GM23338 (cell line): ENCODE measurements around the gene HBB. TPM values are rescaled to one million over a fixed set of nuclear protein-coding genes. Genes with fewer than 3 reads are reported as not detected.

Experiments
- ATAC-seq: fragments of 200-7000 bp; cut with Tn5 transposase; 3 replicates; pipeline ENCODE4 v1.9.1; 2020
- DNase-seq: peaks from one replicate; pipeline ENCODE4 v3.0.0-alpha.2; 2015; ENCODE audit warnings: low spot score
- H2AFZ ChIP-seq: fragments of 200-600 bp; sonication (generic); 2 replicates; pipeline ENCODE4 v1.8.0; 2016; ENCODE audit warnings: antibody characterized with exemption, mild to moderate bottlenecking, moderate library complexity
- H3F3A ChIP-seq: fragments of 200-600 bp; sonication (generic); replicated peaks from 2 replicates; pipeline ENCODE4 v1.8.0; 2017; ENCODE audit warnings: antibody characterized with exemption, mixed run types, low read depth
- H3K27ac ChIP-seq: fragments of 200-600 bp; sonication (generic); 2 replicates; pipeline ENCODE4 v1.6.1; 2016; ENCODE audit warnings: low read depth
- H3K27me3 ChIP-seq: fragments of 200-600 bp; sonication (generic); 2 replicates; pipeline ENCODE4 v1.8.0; 2016; ENCODE audit warnings: mild to moderate bottlenecking, mixed run types, moderate library complexity; ENCODE audit not compliant: insufficient read depth
- H3K36me3 ChIP-seq: fragments of 200-600 bp; sonication (generic); 2 replicates; pipeline ENCODE4 v1.8.0; 2016; ENCODE audit warnings: mild to moderate bottlenecking; ENCODE audit not compliant: insufficient read depth
- H3K4me1 ChIP-seq: fragments of 200-600 bp; sonication (generic); 2 replicates; pipeline ENCODE4 v1.8.0; 2016; ENCODE audit warnings: mild to moderate bottlenecking, moderate library complexity; ENCODE audit not compliant: insufficient read depth
- H3K4me2 ChIP-seq: fragments of 200-600 bp; sonication (generic); 2 replicates; pipeline ENCODE4 v1.7.1; 2017; ENCODE audit warnings: mixed run types
- H3K4me3 ChIP-seq: fragments of 200-600 bp; sonication (generic); 2 replicates; pipeline ENCODE4 v1.6.1; 2016; ENCODE audit warnings: mixed run types
- H3K79me2 ChIP-seq: fragments of 200-600 bp; sonication (generic); replicated peaks from 2 replicates; pipeline ENCODE4 v1.8.0; 2017; ENCODE audit warnings: mild to moderate bottlenecking; ENCODE audit not compliant: insufficient read depth
- H3K9me2 ChIP-seq: fragments of 200-600 bp; sonication (generic); 2 replicates; pipeline ENCODE4 v1.8.0; 2017; ENCODE audit not compliant: insufficient read depth
- H4K20me1 ChIP-seq: fragments of 200-600 bp; sonication (generic); replicated peaks from 2 replicates; pipeline ENCODE4 v1.8.0; 2017; ENCODE audit warnings: mild to moderate bottlenecking; ENCODE audit not compliant: insufficient read depth
- H3K27ac Mint-ChIP-seq: 2 replicates; pipeline ENCODE4 v1.8.0; 2020; ENCODE audit warnings: inconsistent platforms, mild to moderate bottlenecking, moderate library complexity, mixed read lengths
- H3K27me3 Mint-ChIP-seq: 3 replicates; pipeline ENCODE4 v1.8.0; 2022; ENCODE audit warnings: low read depth, mild to moderate bottlenecking, moderate library complexity, mixed read lengths, inconsistent platforms; ENCODE audit not compliant: insufficient read depth, poor library complexity
- H3K36me3 Mint-ChIP-seq: 3 replicates; pipeline ENCODE4 v1.8.0; 2021; ENCODE audit warnings: low read depth, mild to moderate bottlenecking, inconsistent platforms, moderate library complexity, mixed read lengths
- H3K4me1 Mint-ChIP-seq: 3 replicates; pipeline ENCODE4 v1.8.0; 2020; ENCODE audit warnings: mild to moderate bottlenecking, inconsistent platforms, mixed read lengths
- H3K4me3 Mint-ChIP-seq: 3 replicates; pipeline ENCODE4 v1.8.0; 2021; ENCODE audit warnings: moderate library complexity, mild to moderate bottlenecking, inconsistent platforms, mixed read lengths
- H3K9me3 Mint-ChIP-seq: 3 replicates; pipeline ENCODE4 v1.8.0; 2020; ENCODE audit warnings: moderate library complexity, mild to moderate bottlenecking, inconsistent platforms, mixed read lengths
- CREB1 ChIP-seq: fragments of 250-450 bp; sonication (Bioruptor Pico); IDR thresholded peaks from 2 replicates; pipeline ENCODE4 v1.5.0; 2020; ENCODE audit warnings: low read depth, mild to moderate bottlenecking, moderate library complexity
- EZH2 ChIP-seq: fragments of 200-600 bp; sonication (generic); IDR thresholded peaks from one replicate; pipeline ENCODE4 v1.8.0; 2017; ENCODE audit warnings: antibody characterized with exemption, mild to moderate bottlenecking, low read depth; ENCODE audit not compliant: unreplicated experiment
- EZH2phosphoT487 ChIP-seq: fragments of 200-600 bp; sonication (generic); IDR thresholded peaks from one replicate; pipeline ENCODE4 v1.8.1; 2018; ENCODE audit warnings: antibody characterized with exemption; ENCODE audit not compliant: unreplicated experiment
- JUNB ChIP-seq: IDR thresholded peaks from one replicate; pipeline ENCODE4 v1.6.1; 2016; ENCODE audit warnings: antibody characterized with exemption; ENCODE audit not compliant: unreplicated experiment
- NANOG ChIP-seq: IDR thresholded peaks from 2 replicates; pipeline ENCODE4 v1.6.1; 2016; ENCODE audit warnings: antibody characterized with exemption, borderline replicate concordance
- POLR2AphosphoS5 ChIP-seq: IDR thresholded peaks from 2 replicates; pipeline ENCODE4 v1.6.1; 2016; ENCODE audit warnings: antibody characterized with exemption, low read depth
- STAT1 ChIP-seq: IDR thresholded peaks from one replicate; pipeline ENCODE4 v1.6.1; 2016; ENCODE audit warnings: antibody characterized with exemption; ENCODE audit not compliant: unreplicated experiment
- ZNF114 ChIP-seq: fragments of 250-450 bp; sonication (Bioruptor Pico); IDR thresholded peaks from 2 replicates; pipeline ENCODE4 v1.5.0; 2020; ENCODE audit warnings: mild to moderate bottlenecking, moderate library complexity
- ZNF331 ChIP-seq: fragments of 250-450 bp; sonication (Bioruptor Pico); IDR thresholded peaks from 2 replicates; pipeline ENCODE4 v1.5.0; 2020; ENCODE audit warnings: low read depth, mild to moderate bottlenecking, moderate library complexity
- polyA plus RNA-seq: library from polyadenylated mRNA; unstranded; fragments of >200 nt; fragmentation: Nextera tagmentation; extraction: Ambion mirVana; gene quantifications from 2 replicates; pipeline ENCODE4 v1.2.1, GENCODE V29; 2016
- total RNA-seq: library from RNA; depleted of rRNA; stranded (reverse); fragments of >200 nt; shearing (Covaris generic); gene quantifications from 2 replicates; pipeline ENCODE4 v1.2.3, GENCODE V29; 2014
- TF ChIP-seq, protein P1 (sequence below), 2 experiments: fragments of 200-600 bp in 1 of 2; sonication (generic) in 1 of 2; conservative IDR thresholded peaks; 2 replicates each; pipeline versions ENCODE4 v1.5.1 to v1.6.1; 2016 to 2017; ENCODE audit warnings: antibody characterized with exemption in 2 of 2, low read depth in 2 of 2, mild to moderate bottlenecking in 2 of 2, moderate library complexity in 1 of 2
- TF ChIP-seq, protein P2 (sequence below): IDR thresholded peaks from one replicate; pipeline ENCODE4 v1.6.1; 2018; ENCODE audit warnings: antibody characterized with exemption; ENCODE audit not compliant: unreplicated experiment
- TF ChIP-seq, protein P3 (sequence below): IDR thresholded peaks from 2 replicates; pipeline ENCODE4 v1.6.1; 2016; ENCODE audit warnings: antibody characterized with exemption

Gene HBB
- total and polyA plus RNA-seq, 2 experiments from 2014 or later, result not detected

DNA sequence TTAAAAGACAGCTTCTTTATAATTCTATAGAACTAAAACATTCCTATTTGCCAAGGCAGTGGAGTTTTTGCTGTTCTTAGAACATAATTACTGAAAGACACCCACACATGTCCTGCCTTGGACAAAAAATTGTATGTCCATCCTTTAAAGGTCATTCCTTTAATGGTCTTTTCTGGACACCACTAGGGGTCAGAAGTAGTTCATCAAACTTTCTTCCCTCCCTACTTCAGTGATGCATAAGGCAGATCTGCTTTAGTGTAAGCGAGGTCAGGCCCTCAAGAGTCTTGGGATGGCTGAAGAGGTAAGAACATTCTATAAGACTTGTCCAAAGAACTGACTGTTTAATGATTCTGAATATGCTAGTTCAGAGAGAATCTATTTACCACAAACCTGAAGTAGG lies 22.1 kb downstream of the HBB start:
- Histone ChIP-seq H4K20me1 (no peaks in the 10 kb centered on the region), H2AFZ (no peak overlapping the region), H3K9me2 (no peaks in the 10 kb centered on the region), H3K79me2 (no peaks in the 10 kb centered on the region), H3K36me3 (no peaks in the 10 kb centered on the region), H3K27me3 (no peaks in the 10 kb centered on the region), H3F3A (no peaks in the 10 kb centered on the region), H3K27ac (no peak overlapping the region), H3K4me1 (0 out of 2 replicates have a peak, but pooled peaks cover 7% of the 10 kb centered on the region), H3K4me2 (no peak overlapping the region), H3K4me3 (no peak overlapping the region)
- Mint-ChIP-seq H3K27ac (no peak overlapping the region), H3K36me3 (no peaks in the 10 kb centered on the region), H3K4me3 (no peak overlapping the region), H3K27me3 (no peaks in the 10 kb centered on the region), H3K9me3 (no peaks in the 10 kb centered on the region), H3K4me1 (0 out of 3 replicates have a peak, but pooled peaks cover 4% of the 10 kb centered on the region)
- TF ChIP-seq JUNB, result no peak
- TF ChIP-seq, protein P1, sequence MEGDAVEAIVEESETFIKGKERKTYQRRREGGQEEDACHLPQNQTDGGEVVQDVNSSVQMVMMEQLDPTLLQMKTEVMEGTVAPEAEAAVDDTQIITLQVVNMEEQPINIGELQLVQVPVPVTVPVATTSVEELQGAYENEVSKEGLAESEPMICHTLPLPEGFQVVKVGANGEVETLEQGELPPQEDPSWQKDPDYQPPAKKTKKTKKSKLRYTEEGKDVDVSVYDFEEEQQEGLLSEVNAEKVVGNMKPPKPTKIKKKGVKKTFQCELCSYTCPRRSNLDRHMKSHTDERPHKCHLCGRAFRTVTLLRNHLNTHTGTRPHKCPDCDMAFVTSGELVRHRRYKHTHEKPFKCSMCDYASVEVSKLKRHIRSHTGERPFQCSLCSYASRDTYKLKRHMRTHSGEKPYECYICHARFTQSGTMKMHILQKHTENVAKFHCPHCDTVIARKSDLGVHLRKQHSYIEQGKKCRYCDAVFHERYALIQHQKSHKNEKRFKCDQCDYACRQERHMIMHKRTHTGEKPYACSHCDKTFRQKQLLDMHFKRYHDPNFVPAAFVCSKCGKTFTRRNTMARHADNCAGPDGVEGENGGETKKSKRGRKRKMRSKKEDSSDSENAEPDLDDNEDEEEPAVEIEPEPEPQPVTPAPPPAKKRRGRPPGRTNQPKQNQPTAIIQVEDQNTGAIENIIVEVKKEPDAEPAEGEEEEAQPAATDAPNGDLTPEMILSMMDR (conservative IDR thresholded peaks at IDR 0.05; ENCODE audit: low read depth in 2 of 2), result peak; percentile 72 to 82
- ATAC-seq (peak; percentile 95), DNase-seq (peak; percentile 81)

DNA sequence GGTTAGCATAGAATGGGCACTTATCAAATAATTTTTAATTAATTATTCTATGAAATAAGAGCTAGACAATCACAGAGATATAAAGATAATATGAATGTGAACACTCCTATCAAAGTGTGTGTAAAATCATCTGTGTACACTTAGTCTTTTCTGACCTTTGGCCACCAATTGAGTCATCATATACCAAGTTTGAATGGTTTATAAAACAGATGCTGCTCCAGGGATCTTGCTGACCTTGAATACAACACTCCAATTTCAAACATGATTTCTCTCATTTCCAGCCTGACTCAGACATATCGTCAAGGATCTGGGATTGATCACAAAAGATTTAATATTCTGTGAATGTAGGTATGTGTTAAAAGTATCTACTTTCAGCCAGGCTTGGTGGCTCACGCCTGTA lies 23.5 kb downstream of the HBB start:
- H3K36me3 Mint-ChIP-seq, result no peaks in the 10 kb centered on the region
- peaks cover 2% of the 10 kb centered on the region for H3K27me3 Mint-ChIP-seq
- no peaks in the 10 kb centered on the region for H3K9me2 ChIP-seq
- H3K4me1 Mint-ChIP-seq, result no peaks in the 10 kb centered on the region
- no peaks in the 10 kb centered on the region for H4K20me1 ChIP-seq
- H2AFZ ChIP-seq, result no peak overlapping the region
- H3K27ac ChIP-seq, result no peak overlapping the region
- H3K4me1 ChIP-seq, result 0 out of 2 replicates have a peak, but pooled peaks cover 1% of the 10 kb centered on the region
- ATAC-seq, result no peak
- H3F3A ChIP-seq, result no peaks in the 10 kb centered on the region
- H3K27me3 ChIP-seq, result no peaks in the 10 kb centered on the region
- DNase-seq, result no peak
- H3K36me3 ChIP-seq, result no peaks in the 10 kb centered on the region
- H3K4me2 ChIP-seq, result no peak overlapping the region
- H3K27ac Mint-ChIP-seq, result no peak overlapping the region
- no peaks in the 10 kb centered on the region for H3K79me2 ChIP-seq
- H3K9me3 Mint-ChIP-seq, result no peaks in the 10 kb centered on the region
- H3K4me3 ChIP-seq, result no peak overlapping the region
- no peak overlapping the region for H3K4me3 Mint-ChIP-seq
- TF ChIP-seq EZH2 (no peak), STAT1 (no peak), NANOG (no peak), CREB1 (CRISPR knock-in tag) (no peak), ZNF331 (CRISPR knock-in tag) (no peak), POLR2AphosphoS5 (no peak), EZH2phosphoT487 (no peak), JUNB (no peak), ZNF114 (no peak)
- TF ChIP-seq, protein P2, sequence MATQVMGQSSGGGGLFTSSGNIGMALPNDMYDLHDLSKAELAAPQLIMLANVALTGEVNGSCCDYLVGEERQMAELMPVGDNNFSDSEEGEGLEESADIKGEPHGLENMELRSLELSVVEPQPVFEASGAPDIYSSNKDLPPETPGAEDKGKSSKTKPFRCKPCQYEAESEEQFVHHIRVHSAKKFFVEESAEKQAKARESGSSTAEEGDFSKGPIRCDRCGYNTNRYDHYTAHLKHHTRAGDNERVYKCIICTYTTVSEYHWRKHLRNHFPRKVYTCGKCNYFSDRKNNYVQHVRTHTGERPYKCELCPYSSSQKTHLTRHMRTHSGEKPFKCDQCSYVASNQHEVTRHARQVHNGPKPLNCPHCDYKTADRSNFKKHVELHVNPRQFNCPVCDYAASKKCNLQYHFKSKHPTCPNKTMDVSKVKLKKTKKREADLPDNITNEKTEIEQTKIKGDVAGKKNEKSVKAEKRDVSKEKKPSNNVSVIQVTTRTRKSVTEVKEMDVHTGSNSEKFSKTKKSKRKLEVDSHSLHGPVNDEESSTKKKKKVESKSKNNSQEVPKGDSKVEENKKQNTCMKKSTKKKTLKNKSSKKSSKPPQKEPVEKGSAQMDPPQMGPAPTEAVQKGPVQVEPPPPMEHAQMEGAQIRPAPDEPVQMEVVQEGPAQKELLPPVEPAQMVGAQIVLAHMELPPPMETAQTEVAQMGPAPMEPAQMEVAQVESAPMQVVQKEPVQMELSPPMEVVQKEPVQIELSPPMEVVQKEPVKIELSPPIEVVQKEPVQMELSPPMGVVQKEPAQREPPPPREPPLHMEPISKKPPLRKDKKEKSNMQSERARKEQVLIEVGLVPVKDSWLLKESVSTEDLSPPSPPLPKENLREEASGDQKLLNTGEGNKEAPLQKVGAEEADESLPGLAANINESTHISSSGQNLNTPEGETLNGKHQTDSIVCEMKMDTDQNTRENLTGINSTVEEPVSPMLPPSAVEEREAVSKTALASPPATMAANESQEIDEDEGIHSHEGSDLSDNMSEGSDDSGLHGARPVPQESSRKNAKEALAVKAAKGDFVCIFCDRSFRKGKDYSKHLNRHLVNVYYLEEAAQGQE, result no peak
- TF ChIP-seq, protein P3, sequence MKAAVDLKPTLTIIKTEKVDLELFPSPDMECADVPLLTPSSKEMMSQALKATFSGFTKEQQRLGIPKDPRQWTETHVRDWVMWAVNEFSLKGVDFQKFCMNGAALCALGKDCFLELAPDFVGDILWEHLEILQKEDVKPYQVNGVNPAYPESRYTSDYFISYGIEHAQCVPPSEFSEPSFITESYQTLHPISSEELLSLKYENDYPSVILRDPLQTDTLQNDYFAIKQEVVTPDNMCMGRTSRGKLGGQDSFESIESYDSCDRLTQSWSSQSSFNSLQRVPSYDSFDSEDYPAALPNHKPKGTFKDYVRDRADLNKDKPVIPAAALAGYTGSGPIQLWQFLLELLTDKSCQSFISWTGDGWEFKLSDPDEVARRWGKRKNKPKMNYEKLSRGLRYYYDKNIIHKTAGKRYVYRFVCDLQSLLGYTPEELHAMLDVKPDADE, result no peak
- TF ChIP-seq, protein P1 (conservative IDR thresholded peaks at IDR 0.05; ENCODE audit: low read depth in 2 of 2), result no peak
